HG03159 (cell line): ENCODE results near the gene GPBAR1.

ENCODE experiments used
- ATAC-seq: cut with Tn5 transposase; IDR thresholded peaks from one replicate; pipeline ENCODE4 v1.9.1; 2021; ENCODE audit warnings: mild to moderate bottlenecking, moderate library complexity; ENCODE audit not compliant: unreplicated experiment

GPBAR1 gene

GRCh38 chr2:218238887-218239286, 21.9 kb upstream of the GPBAR1 start:
- no peak for ATAC-seq

GRCh38 chr2:218244204-218244603, 16.6 kb upstream of the GPBAR1 start:
- no peak for ATAC-seq

DNA sequence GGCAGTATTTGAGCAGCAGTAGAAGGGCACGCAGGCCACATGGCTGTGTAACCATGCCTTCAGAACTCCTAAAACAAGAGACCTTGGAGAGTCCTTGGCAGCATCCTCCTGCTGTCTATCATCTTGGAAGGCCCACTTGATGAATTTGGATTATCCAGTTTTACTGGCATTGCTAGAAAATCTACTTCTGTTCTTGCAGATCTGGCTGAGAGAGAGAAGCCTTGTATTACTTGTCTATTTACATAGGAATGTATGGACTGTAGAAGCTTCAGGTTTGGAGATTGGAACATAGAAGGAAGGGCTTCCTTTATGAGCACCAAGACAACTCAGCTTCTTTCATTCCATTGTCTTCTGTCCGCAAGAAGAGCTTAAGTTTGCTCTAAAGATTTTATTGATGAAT, 16.1 kb upstream of the GPBAR1 start:
- ATAC-seq = no peak

- ATAC-seq = no peak
These were observed 15.6 kb upstream of the GPBAR1 start for GRCh38 chr2:218245214-218245613.

- ATAC-seq = no peak
These were observed 11.1 kb upstream of the GPBAR1 start for GRCh38 chr2:218249691-218250090.

- no peak for ATAC-seq
These were observed 8.1 kb upstream of the GPBAR1 start for GRCh38 chr2:218252509-218253231.

DNA sequence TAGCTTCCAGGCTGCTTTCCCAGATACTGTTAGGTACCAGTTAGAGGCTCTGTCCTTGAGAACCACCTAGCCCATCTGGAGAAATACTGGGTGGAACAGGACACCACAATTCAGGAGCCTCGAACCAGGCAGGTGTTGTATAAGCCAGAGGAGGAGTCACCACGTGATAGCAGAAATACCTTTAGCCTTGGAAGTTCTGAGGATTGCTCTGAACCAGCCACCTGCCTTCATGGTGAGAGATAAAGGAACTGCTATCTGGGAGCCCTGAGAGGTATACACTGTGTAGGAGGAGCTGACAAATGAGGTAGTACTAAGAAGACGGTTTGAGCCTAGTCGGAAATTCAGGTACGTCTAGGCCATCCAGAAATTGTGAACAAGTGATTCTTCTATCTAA, 7.6 kb upstream of the GPBAR1 start:
- no peak for ATAC-seq

- no peak for ATAC-seq
These were observed 5.4 kb upstream of the GPBAR1 start for GRCh38 chr2:218255446-218255845.

DNA sequence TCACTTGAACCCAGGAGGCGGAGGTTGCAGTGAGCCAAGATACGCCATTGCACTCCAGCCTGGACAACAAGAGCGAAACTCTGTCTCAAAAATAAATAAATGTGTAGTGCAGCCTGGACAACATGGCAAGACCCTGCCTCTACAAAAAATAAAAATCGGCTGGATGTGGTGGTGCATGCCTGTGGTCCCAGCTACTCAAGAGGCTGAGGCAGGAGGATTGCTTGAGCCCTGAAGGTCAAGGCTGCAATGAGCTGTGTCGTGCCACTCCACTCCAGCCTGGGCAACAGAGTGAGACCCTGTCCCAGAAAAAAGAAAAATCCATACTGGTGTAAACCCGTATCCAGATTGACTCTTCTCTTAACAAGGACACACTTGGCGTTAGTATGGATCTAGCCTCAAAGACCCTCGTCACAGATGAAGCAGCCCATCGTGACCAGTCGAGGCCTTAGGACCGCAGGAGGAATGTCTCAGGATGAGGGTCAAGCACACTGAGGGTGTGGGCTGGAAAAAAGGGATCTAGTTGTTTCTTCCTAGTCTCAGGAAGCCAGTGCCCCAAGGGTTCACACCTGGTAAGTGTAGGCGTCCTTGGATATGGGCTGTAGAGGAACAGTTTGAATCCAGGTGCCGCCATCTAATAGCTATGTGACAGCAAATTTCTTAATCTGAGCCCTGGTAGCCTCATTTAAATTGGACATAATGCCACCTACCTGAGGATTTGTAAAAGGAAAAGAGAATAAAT, 4.0 kb upstream of the GPBAR1 start:
- no peak for ATAC-seq

- peak; percentile 77 for ATAC-seq
These were observed 3.3 kb upstream of the GPBAR1 start for GRCh38 chr2:218257390-218257981.

GRCh38 chr2:218259099-218259961, 1.5 kb upstream of the GPBAR1 start:
- ATAC-seq = no peak

DNA sequence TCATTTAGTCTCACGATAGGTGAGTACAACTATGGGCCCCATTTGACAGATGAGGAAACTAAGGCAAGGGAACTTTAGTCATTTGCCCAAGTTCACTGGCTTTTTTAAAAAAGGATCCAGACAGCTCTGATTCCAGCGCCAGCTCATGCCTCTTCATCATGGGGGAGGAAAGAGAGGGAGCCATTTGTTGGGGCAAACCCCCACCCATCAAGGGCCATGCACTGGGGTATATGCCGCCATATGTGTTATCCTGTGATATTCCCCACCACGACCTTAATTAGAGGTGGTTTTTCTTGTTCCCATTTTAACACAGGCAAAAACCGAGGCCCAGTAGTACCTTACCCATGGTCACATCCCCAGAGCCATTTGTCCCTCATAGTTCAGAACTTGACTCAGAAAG, 649 bp upstream of the GPBAR1 start:
- ATAC-seq = no peak

GRCh38 chr2:218261423-218262236, 815 bp downstream of the GPBAR1 start:
- ATAC-seq = no peak

GRCh38 chr2:218262237-218262600, 1.4 kb downstream of the GPBAR1 start:
- ATAC-seq = no peak

DNA sequence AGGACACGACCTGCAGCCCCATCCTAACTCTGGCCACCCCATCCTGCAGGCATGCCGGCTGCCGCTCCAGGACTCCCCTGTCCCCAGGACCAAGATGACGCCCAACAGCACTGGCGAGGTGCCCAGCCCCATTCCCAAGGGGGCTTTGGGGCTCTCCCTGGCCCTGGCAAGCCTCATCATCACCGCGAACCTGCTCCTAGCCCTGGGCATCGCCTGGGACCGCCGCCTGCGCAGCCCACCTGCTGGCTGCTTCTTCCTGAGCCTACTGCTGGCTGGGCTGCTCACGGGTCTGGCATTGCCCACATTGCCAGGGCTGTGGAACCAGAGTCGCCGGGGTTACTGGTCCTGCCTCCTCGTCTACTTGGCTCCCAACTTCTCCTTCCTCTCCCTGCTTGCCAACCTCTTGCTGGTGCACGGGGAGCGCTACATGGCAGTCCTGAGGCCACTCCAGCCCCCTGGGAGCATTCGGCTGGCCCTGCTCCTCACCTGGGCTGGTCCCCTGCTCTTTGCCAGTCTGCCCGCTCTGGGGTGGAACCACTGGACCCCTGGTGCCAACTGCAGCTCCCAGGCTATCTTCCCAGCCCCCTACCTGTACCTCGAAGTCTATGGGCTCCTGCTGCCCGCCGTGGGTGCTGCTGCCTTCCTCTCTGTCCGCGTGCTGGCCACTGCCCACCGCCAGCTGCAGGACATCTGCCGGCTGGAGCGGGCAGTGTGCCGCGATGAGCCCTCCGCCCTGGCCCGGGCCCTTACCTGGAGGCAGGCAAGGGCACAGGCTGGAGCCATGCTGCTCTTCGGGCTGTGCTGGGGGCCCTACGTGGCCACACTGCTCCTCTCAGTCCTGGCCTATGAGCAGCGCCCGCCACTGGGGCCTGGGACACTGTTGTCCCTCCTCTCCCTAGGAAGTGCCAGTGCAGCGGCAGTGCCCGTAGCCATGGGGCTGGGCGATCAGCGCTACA, 2.1 kb downstream of the GPBAR1 start:
- ATAC-seq = no peak

- no peak for ATAC-seq
These were observed 3.2 kb downstream of the GPBAR1 start for GRCh38 chr2:218263817-218264641.

GRCh38 chr2:218264773-218265561, 4.2 kb downstream of the GPBAR1 start:
- no peak for ATAC-seq

DNA sequence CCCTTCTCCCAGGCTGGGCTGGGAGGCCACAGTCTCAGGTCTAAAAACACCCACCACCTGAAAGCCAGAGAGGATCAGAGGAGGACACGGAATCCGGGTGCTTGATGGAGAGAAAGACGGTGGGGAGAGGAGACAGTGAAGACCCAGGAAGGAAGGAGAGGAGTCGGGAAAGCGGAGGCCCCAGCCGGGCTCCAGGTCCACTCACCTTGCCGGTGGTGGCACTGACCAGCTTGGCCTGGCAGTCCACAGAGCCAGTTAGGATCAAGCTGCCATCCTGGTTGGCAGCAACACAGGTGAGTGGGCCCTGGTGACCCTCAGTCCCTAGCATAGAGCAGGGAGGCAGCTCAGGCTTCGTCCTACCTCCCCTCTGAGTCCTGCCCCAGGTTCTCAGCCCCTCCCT, 4.8 kb downstream of the GPBAR1 start:
- no peak for ATAC-seq
